DOHH2 (cell line): Measurements from ENCODE around the gene ZNF862.

ENCODE experiments used
- EZH2phosphoT487 ChIP-seq: fragments of 200-600 bp; sonication (generic); IDR thresholded peaks from 2 replicates; pipeline ENCODE4 v1.6.1; 2017; ENCODE audit warnings: borderline replicate concordance, mild to moderate bottlenecking, antibody characterized with exemption, low read length, moderate library complexity, mixed read lengths
- TF ChIP-seq, protein P1 (sequence below): fragments of 200-600 bp; sonication (generic); IDR thresholded peaks from one replicate; pipeline ENCODE4 v1.5.1; 2014; ENCODE audit warnings: antibody characterized with exemption, mild to moderate bottlenecking, low read depth, low read length; ENCODE audit not compliant: poor library complexity, severe bottlenecking

DNA sequence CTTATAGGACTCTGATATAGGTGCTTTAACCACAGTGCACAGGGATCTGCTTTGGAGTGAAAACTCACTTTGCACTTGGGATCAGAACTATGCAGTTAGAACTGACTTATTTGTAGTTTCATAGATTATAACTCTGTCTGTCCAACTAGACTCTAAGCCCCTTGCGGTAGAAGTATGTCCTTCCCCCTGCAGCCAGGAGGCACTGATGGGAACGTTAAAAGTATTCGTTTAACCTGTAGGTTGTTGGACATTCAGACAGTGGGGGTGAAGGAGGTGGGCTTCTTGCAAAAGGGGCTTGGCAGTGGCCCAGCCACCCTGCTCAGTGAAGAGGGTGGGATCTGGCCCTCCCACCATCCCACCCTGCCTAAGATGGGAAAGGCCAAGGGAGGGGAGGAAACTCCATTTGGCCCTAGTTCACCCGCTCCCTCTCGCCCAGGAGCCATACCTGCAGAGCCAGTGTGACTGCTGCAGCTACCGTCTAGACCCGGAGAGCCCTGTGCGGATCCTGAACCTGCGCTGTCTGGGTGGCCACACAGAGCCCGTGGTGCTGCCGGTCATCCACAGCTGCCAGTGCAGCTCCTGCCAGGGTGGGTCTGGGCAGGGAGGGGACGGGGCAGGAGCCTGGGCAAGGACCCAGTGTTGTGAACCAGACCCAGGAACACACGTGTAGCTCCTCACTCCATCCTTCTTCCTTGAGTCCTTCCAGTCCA lies 5.7 kb upstream of the ZNF862 start:
- TF ChIP-seq, protein P1, sequence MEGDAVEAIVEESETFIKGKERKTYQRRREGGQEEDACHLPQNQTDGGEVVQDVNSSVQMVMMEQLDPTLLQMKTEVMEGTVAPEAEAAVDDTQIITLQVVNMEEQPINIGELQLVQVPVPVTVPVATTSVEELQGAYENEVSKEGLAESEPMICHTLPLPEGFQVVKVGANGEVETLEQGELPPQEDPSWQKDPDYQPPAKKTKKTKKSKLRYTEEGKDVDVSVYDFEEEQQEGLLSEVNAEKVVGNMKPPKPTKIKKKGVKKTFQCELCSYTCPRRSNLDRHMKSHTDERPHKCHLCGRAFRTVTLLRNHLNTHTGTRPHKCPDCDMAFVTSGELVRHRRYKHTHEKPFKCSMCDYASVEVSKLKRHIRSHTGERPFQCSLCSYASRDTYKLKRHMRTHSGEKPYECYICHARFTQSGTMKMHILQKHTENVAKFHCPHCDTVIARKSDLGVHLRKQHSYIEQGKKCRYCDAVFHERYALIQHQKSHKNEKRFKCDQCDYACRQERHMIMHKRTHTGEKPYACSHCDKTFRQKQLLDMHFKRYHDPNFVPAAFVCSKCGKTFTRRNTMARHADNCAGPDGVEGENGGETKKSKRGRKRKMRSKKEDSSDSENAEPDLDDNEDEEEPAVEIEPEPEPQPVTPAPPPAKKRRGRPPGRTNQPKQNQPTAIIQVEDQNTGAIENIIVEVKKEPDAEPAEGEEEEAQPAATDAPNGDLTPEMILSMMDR = no peak
- TF ChIP-seq EZH2phosphoT487 = no peak
